Adrenal gland (tissue), 12 donors: Measurements from ENCODE around the gene ROR2. TPM values are rescaled to one million over a fixed set of nuclear protein-coding genes. Genes with fewer than 3 reads are reported as not detected.

ENCODE experiments used
- DNase-seq, 7 donors: peaks; one replicate each; pipeline ENCODE4 v3.0.0-alpha.2; 2019 to 2020
- H3K27ac ChIP-seq, 5 donors: fragments of 200-600 bp; sonication (generic) in 4 of 5; 1 replicate in 3 of 5; 2 replicates in 2 of 5; pipeline versions ENCODE4 v1.5.1 to v1.8.0; 2016 to 2020; ENCODE audit warnings: mild to moderate bottlenecking in 1 of 5
- H3K27me3 ChIP-seq: fragments of 200-600 bp; 2 replicates; pipeline ENCODE4 v1.8.0; 2021
- H3K36me3 ChIP-seq, 2 donors: fragments of 200-600 bp; replicated peaks in 1 of 2; 1 replicate in 1 of 2; 2 replicates in 1 of 2; pipeline versions ENCODE4 v1.5.1 to v1.8.0; 2018 to 2022
- H3K4me1 ChIP-seq, 2 donors: fragments of 200-600 bp; replicated peaks in 1 of 2; 1 replicate in 1 of 2; 2 replicates in 1 of 2; pipeline versions ENCODE4 v1.5.1 to v1.8.0; 2018 to 2021
- H3K4me3 ChIP-seq, 4 donors: fragments of 200-600 bp; sonication (generic) in 3 of 4; one replicate each; pipeline ENCODE4 v1.5.1; 2016 to 2018
- H3K9me3 ChIP-seq, 3 donors: fragments of 200-600 bp; sonication (generic) in 1 of 3; replicated peaks in 1 of 3; 1 replicate in 2 of 3; 2 replicates in 1 of 3; pipeline versions ENCODE4 v1.5.1 to v1.8.0; 2016 to 2021
- POLR2A ChIP-seq, 2 donors: fragments of 450-650 bp; IDR thresholded peaks; one replicate each; pipeline ENCODE4 v1.6.1; 2017; ENCODE audit warnings: antibody characterized with exemption in 2 of 2, mild to moderate bottlenecking in 2 of 2, moderate library complexity in 1 of 2
- WGBS, 4 donors: extraction: QIAGEN DNeasy Blood & Tissue Kit in 2 of 4; methylation state at CpG; one replicate each; pipeline versions ENCODE4 v1.1.5 to v1.1.7; 2013 to 2017; 5-methylcytosine and 5-hydroxymethylcytosine counted together
- intact Hi-C, 2 donors: fragments of 100-400 bp; cut with DNase I; formaldehyde crosslinking; loops; one replicate each; pipeline versions ENCODE4 v1.14.1 to v1.15.0; 2022 to 2023
- polyA plus RNA-seq, 3 donors: library from polyadenylated mRNA; stranded (reverse); fragments of 200-250 nt in 2 of 3; fragments of 350-450 nt in 1 of 3; fragmentation: Illumina TruSeq in 1 of 3; extraction: RNeasy Lipid Tissue Mini Kit (QIAGEN cat#74804) in 1 of 3; gene quantifications; one replicate each; pipeline ENCODE4 v1.2.3, GENCODE V29; 2013 to 2014
- total RNA-seq, 9 donors: library from RNA; depleted of rRNA in 4 of 9; stranded (reverse); fragments of >200 nt in 4 of 9; fragments of 120-200 nt in 1 of 9; fragmentation: NEBNext Ultra II Directional in 1 of 9; extraction: Animal tissue kit (Norgen Biotek cat#: 25700) in 1 of 9; gene quantifications; one replicate each; pipeline versions ENCODE4 v1.1.0 to v1.2.4, GENCODE V29; 2013 to 2023
- TF ChIP-seq, protein P1 (sequence below), 6 experiments: fragments of 450-650 bp in 4 of 6; fragments of 200-600 bp in 2 of 6; sonication (generic) in 1 of 6; IDR thresholded peaks; 1 replicate in 5 of 6; 2 replicates in 1 of 6; pipeline versions ENCODE4 v1.5.1 to v1.8.0; 2016 to 2021; ENCODE audit warnings: antibody characterized with exemption in 6 of 6, mild to moderate bottlenecking in 2 of 6, moderate library complexity in 1 of 6
- donor health status: healthy with polysubstance abuse.
- donor health status: Bipolar disorder and iron deficiency.
- donor health status: DM: yes; HTN: yes; CAD: no.
- donor health status: DM: no; HTN: no; CAD: no.
- donor health status: DM: no; HTN: no; CAD: no.
- donor health status: DM: yes; HTN: yes; CAD: no.

The ROR2 gene
- total and polyA plus RNA-seq, 12 donors: 3.9 to 23.9 (median 11.4) TPM

DNA sequence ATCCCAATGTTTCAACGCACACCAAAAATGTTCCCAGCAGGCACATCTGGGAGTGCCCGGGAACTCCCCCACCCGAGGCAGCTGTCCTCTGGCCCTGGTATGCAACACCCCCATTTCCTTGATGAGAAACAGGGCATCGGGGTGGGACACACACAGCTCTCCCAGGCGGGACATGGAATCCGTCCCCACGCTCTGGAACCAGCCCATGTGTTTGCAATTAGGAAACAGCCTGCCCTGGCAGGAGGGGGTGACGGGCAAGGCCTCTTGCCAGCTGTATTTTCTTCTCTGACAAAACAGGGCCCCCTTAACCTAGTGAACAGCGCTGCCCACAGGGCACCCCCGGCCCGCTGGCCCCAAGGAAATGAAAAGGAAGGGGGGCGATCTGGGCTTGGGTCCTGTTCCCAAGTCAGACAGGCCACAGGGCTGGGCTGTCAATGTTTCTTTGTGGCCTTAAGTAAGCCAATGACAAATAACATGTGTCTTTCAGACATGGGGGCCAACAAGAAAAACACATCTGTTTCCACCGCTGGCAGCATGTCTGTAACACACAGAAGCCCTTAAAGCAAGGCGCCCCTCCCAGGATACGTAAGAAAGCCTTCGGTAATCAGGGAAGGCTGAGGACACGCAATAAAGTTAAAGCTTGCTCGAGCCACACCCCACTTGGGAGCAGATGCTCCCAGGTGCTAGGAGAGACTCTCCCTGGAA lies 125.3 kb downstream of the ROR2 start:
- no peaks in the 10 kb centered on the region for H3K4me1 ChIP-seq
- TF ChIP-seq POLR2A (IDR thresholded peaks at IDR 0.05): no peak
- TF ChIP-seq, protein P1, sequence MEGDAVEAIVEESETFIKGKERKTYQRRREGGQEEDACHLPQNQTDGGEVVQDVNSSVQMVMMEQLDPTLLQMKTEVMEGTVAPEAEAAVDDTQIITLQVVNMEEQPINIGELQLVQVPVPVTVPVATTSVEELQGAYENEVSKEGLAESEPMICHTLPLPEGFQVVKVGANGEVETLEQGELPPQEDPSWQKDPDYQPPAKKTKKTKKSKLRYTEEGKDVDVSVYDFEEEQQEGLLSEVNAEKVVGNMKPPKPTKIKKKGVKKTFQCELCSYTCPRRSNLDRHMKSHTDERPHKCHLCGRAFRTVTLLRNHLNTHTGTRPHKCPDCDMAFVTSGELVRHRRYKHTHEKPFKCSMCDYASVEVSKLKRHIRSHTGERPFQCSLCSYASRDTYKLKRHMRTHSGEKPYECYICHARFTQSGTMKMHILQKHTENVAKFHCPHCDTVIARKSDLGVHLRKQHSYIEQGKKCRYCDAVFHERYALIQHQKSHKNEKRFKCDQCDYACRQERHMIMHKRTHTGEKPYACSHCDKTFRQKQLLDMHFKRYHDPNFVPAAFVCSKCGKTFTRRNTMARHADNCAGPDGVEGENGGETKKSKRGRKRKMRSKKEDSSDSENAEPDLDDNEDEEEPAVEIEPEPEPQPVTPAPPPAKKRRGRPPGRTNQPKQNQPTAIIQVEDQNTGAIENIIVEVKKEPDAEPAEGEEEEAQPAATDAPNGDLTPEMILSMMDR (IDR thresholded peaks at IDR 0.05): no peak
- no peak for DNase-seq
- H3K36me3 ChIP-seq: no peaks in the 10 kb centered on the region
- no peaks in the 10 kb centered on the region for H3K27me3 ChIP-seq
- intact Hi-C loops: no loop called here
- H3K9me3 ChIP-seq: no peaks in the 10 kb centered on the region
- peak overlapping the region in 1 of 5 donors; percentile 6 for H3K27ac ChIP-seq
- no peak overlapping the region for H3K4me3 ChIP-seq
- WGBS, 4 donors: 65 to 78% (median 77%) methylated on average over 14 to 18 of the region's 18 CpGs

DNA sequence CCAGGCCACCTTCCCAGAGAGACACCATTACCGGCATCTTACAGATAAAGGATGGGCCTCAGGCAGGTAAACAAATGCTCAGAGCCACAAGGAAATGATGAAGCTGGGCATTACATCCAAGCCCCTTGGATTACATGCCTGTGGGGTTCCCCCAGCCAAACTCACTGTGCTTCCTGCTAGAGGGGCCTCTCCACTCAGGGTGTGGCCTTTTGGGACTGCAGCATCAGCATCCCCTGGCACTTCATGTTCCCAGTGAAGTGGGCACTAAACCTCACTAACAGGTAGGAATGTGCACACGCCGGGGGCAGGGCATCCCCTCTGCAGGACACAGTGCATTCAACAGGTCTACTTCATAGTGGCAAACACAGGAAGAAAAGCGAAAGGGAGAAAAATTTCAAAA lies 125.9 kb downstream of the ROR2 start:
- H3K4me3 ChIP-seq: no peak overlapping the region
- no peak for TF ChIP-seq POLR2A (IDR thresholded peaks at IDR 0.05)
- TF ChIP-seq, protein P1 (IDR thresholded peaks at IDR 0.05): no peak
- H3K36me3 ChIP-seq: no peaks in the 10 kb centered on the region
- H3K27ac ChIP-seq: no peak overlapping the region
- no peak for DNase-seq
- intact Hi-C loops: no loop called here
- no peaks in the 10 kb centered on the region for H3K9me3 ChIP-seq
- no peaks in the 10 kb centered on the region for H3K4me1 ChIP-seq
- no peaks in the 10 kb centered on the region for H3K27me3 ChIP-seq
- 87 to 92% (median 91%) methylated on average over 4 of the region's 4 CpGs for WGBS, 4 donors

DNA sequence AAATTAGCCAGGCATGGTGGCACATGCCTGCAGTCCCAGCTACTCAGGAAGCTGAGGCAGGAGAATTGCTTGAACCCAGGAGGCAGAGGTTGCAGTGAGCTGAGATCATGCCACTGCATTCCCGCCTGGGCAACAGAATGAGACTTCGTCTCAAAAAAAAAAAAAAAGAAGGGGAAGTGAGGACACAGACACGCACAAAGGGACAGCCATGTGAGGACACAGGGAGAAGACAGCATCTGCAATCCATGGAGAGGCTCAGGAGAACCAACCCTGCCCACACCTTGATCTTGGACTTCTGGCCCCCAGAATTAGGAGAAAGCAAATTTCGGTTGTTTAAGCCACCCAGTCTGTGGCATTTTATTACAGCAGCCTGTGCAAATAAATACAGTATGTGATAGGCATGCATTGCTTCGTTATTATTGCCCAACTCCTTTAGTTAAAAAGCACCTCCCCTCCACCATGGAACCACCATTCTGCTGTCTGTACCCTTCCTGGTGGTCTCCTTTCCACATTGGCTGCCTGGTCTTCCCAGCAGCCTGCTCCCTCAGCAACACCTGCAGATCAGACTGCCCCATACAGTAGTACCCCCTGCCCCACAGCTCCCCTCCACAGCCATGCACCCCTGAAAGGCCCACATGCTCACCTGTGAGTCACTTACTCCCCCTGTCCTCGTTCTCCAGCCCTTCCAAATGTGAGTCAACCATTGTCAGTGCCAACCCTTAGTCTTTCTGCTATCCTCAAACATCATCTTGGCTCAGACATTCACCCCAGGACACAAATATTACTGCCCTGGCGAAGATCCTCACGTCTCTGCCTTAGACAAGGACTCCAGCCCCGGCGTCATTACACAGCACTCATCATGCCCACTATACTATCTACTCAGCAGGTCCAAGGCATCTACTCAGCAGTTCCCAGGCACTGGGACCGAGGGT lies 128.8 kb downstream of the ROR2 start:
- intact Hi-C loops: no loop called here
- H3K27me3 ChIP-seq: no peaks in the 10 kb centered on the region
- no peaks in the 10 kb centered on the region for H3K9me3 ChIP-seq
- H3K4me1 ChIP-seq: peaks cover 17 to 20% of the 10 kb centered on the region in 2 donors
- 66 to 70% (median 68%) methylated on average over 11 of the region's 11 CpGs for WGBS, 4 donors
- no peak overlapping the region for H3K4me3 ChIP-seq
- peak in 4 of 7 donors; percentile 20 to 70 (median 42) for DNase-seq
- peak overlapping the region in 1 of 5 donors; percentile 35 for H3K27ac ChIP-seq
- H3K36me3 ChIP-seq: no peaks in the 10 kb centered on the region
- no peak for TF ChIP-seq POLR2A (IDR thresholded peaks at IDR 0.05)
- TF ChIP-seq, protein P1 (IDR thresholded peaks at IDR 0.05): no peak

DNA sequence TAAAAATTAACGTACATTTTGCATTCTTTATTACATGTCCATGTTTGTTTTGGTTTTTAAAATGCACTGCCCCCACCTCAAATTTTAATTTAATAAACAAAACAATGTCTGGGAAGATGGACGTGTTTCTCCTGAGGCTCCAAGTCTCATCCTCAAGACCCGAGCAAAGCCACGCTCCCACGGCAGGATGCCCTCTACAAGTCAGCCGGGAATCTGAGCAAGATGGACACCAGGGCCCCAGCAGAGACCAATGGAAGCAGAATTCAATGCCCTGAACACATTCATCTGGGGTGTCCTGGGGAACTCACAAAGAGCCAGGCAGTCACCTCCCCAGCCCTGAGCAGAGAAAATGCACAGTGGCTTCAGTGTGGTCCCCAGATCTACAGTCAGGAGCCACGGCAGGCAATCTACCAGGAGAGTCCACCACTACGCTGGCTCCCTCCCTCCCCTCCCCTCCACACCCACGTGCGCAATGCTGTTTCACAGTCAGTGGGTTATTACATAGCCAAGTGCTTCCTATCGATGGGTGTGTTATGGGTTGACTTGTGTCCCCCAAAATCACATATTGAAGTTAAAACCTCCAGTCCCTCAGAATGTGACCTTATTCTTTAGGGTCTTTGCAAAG lies 129.8 kb downstream of the ROR2 start:
- intact Hi-C loops: no loop called here
- Histone ChIP-seq H3K9me3 (no peaks in the 10 kb centered on the region), H3K27me3 (no peaks in the 10 kb centered on the region), H3K4me3 (no peak overlapping the region), H3K27ac (no peak overlapping the region), H3K36me3 (no peaks in the 10 kb centered on the region), H3K4me1 (peaks cover 17 to 20% of the 10 kb centered on the region in 2 donors)
- 84 to 95% (median 86%) methylated on average over 10 to 11 of the region's 11 CpGs for WGBS, 4 donors
- TF ChIP-seq, protein P1 (IDR thresholded peaks at IDR 0.05): no peak
- no peak for TF ChIP-seq POLR2A (IDR thresholded peaks at IDR 0.05)
- DNase-seq: peak in 1 of 7 donors; percentile 6
